ENCODE measurements around the gene DPP6.

DPP6 gene

GRCh38 chr7:154451480-154452457 is 399.6 kb downstream of the DPP6 start:
- no peak overlapping the region for H3K4me3 ChIP-seq (ENCODE audit: low read depth, low read length)
- no peak for TF ChIP-seq CTCF (IDR thresholded peaks at IDR 0.05; ENCODE audit: insufficient read depth, low read length, missing control alignments)
- no peak for DNase-seq (ENCODE audit: low read depth, low spot score)
- CTCF ChIA-PET: no interaction called here
- POLR2A ChIA-PET: no interaction called here

DNA sequence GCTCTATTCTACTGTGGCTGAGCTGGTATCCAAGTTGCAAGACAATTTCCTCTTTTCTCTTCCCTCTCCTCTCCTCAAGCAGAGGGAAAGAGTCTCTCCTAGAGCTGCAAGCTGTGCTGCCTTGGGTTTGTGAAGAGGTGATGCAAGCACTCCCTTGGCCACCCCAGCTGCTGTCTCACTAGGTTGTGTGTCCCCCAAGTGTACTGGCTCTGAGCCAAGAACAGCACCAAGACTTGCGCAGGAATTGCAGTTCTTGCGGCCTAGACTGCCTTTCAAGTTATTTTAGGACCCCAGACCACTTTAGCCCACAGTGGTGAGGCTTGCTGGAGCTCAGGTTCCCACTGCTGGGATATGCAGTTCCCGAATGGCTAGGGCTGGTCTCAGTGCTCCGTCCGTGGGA is 411.6 kb downstream of the DPP6 start:
- DNase-seq (ENCODE audit: low read depth, low spot score): no peak
- ChIA-PET POLR2A (no interaction called here), CTCF (no interaction called here)
- H3K4me3 ChIP-seq (ENCODE audit: low read depth, low read length): no peak overlapping the region
- TF ChIP-seq CTCF (IDR thresholded peaks at IDR 0.05; ENCODE audit: insufficient read depth, low read length, missing control alignments): no peak

- no peak overlapping the region for H3K4me3 ChIP-seq (ENCODE audit: low read depth, low read length)
- ChIA-PET CTCF (no interaction called here), POLR2A (no interaction called here)
- no peak for DNase-seq (ENCODE audit: low read depth, low spot score)
- no peak for TF ChIP-seq CTCF (IDR thresholded peaks at IDR 0.05; ENCODE audit: insufficient read depth, low read length, missing control alignments)
Observed at GRCh38 chr7:154469652-154470051, 417.5 kb downstream of the DPP6 start.

DNA sequence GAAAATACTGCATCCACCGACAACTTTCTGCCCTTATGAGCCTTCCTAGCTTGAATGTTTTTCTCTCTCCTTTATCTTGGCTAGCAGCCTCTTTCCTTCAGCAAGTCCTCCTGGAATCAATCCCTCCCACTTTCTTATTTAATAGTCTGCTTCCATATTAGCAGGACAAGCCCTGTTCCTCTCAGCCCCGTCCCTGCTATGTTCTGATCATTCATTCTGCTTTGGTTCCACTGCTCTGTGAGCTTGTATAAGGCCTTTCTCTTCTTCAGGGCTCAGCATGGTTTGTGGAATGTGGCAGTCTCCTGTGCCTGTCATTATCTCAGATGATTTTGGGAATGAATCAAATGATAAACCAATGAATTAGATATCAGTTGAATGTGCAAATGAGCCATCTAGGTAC is 420.1 kb downstream of the DPP6 start:
- ChIA-PET CTCF (no interaction called here), POLR2A (no interaction called here)
- H3K4me3 ChIP-seq (ENCODE audit: low read depth, low read length): no peak overlapping the region
- no peak for TF ChIP-seq CTCF (IDR thresholded peaks at IDR 0.05; ENCODE audit: insufficient read depth, low read length, missing control alignments)
- DNase-seq (ENCODE audit: low read depth, low spot score): no peak

- no peak for DNase-seq (ENCODE audit: low read depth, low spot score)
- no peak for TF ChIP-seq CTCF (IDR thresholded peaks at IDR 0.05; ENCODE audit: insufficient read depth, low read length, missing control alignments)
- POLR2A ChIA-PET: no interaction called here
- CTCF ChIA-PET: no interaction called here
- no peak overlapping the region for H3K4me3 ChIP-seq (ENCODE audit: low read depth, low read length)
Observed at GRCh38 chr7:154473360-154473759, 421.2 kb downstream of the DPP6 start.

DNA sequence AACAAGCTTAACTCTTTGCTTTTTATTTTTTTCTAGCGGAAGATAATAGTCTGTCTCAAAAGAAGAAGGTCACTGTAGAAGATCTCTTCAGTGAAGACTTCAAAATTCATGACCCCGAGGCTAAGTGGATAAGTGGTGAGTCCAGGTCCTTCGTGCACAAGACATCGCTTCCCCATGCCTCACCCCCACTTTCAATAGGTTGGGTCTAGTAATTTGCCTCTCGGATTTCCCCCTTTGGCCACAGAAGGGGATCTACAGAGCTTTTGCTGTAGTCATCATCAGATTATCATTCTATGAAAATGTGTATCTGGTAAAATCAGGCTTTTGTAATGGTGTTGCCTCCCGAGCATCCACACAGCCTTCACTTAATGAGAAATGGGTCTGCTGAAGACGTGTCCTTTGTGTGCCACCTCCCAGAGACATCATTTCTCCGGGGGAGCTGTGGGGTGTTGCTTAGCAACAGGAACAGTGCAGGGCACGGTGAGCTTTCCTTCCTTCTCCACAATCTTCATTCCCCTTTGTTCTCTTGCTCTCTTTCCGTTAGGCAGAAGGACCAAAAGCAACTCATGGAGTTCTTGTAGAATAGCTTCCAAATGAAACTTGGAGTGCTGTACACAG is 422.8 kb downstream of the DPP6 start:
- no peak for DNase-seq (ENCODE audit: low read depth, low spot score)
- TF ChIP-seq CTCF (IDR thresholded peaks at IDR 0.05; ENCODE audit: insufficient read depth, low read length, missing control alignments): no peak
- H3K4me3 ChIP-seq (ENCODE audit: low read depth, low read length): no peak overlapping the region
- CTCF ChIA-PET: no interaction called here
- POLR2A ChIA-PET: no interaction called here
